ENCODE results near the gene HRH3.

Gene HRH3

GRCh38 chr20:62228982-62229545 lies 9.0 kb upstream of the HRH3 start:
- DNase-seq, result no peak

- DNase-seq, result no peak
These were observed 8.2 kb upstream of the HRH3 start for GRCh38 chr20:62227977-62228958.

DNA sequence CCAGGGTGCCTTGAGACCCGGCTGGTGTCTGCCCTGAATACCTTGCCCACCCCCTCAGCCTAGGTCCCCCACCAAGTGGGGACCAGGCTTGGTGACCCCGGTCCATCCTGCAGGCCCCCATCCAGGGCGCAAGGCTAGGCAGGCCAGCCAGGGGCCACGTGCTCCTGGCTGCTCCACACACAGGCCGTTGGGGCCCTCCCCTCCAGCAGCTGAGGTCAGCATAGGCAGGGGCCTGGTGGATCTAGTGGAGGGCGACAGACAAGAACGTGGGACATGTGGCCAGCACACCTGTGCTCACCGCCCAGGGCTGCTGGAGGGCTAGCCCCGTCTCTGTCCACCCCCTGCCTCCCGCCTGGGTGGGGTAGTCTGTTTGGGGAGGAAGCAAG lies 7.5 kb upstream of the HRH3 start:
- DNase-seq, result no peak

- DNase-seq, result no peak
These were observed 6.9 kb upstream of the HRH3 start for GRCh38 chr20:62226707-62227590.

DNA sequence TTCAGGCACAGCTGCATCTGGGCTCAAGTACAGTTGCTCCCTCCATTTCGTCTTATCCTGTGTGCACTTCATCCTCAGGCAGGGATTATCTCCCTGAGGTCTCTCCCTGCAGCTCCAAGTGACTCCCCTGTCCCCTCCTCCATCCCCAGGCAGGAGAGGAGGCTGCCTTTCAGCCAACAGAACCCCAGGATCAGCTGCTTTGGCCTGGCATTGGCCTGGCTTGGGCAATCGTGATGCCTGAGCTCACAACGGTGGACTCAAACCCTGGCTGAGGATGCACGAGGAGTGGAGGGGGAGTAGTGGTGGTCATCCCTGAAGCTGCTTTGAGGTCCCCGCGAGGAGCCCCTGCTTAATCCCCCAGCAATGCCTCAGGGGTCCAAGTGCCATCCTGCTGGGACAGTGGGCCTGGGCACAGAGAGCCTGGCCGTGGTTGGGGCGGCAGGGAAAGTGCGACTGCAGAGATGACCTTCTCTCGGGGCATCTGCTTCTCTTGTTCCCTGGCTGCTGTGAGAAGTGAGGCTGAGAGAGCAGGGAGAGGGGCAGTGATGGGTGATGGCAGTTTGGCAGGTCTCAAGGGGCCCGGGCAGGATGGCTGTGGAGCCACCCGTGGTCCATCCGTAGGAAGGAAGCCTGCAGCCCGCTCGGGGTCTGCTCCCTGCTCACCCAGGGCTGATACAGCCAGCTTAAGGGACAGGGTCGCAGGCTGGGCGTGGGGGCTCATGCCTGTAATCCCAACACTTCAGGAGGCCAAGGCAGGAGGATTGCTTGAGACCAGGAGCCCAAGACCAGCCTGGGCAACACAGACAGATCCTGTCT lies 6.0 kb upstream of the HRH3 start:
- no peak for DNase-seq

DNA sequence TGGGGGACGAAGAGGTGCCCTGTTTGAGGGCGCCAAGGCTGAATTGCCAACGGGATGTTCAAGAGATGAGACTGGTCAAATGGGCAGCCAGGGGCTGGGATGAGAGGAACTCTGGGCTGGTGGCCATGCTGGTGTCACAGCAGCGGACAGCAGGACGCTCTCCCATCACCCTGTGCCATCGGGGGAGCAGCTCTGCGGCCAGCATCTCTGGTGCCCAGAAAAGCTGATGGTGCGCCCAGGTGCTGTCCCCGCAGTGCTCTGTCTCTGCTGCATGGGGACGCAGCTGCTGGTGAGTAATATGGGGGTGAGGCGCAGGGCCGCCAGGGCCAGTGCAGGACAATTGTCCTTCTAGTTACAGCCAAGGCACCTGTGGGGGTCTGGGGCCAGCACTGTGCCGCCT lies 4.9 kb upstream of the HRH3 start:
- no peak for DNase-seq

- DNase-seq, result no peak
These were observed 4.2 kb upstream of the HRH3 start for GRCh38 chr20:62224113-62224855.

DNA sequence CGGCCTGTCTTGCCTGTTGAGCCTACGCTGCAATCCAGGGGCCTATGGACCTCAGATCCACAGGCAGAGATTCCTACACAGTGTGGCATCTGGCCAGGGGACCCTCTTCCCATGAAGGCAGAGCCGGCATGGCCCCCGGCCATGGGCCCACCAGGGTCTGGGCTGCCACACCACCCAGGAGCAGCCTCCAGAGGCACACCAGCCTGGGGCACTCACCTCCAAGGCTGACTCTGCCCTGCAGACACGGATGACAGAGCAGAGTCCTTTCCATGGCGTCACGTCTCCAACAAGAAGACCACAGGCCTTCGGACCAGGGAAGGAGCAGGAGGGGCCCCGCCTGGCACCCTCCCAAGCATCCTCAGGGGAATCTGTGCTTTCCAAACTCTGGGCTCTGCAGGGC lies 3.5 kb upstream of the HRH3 start:
- DNase-seq, result no peak

DNA sequence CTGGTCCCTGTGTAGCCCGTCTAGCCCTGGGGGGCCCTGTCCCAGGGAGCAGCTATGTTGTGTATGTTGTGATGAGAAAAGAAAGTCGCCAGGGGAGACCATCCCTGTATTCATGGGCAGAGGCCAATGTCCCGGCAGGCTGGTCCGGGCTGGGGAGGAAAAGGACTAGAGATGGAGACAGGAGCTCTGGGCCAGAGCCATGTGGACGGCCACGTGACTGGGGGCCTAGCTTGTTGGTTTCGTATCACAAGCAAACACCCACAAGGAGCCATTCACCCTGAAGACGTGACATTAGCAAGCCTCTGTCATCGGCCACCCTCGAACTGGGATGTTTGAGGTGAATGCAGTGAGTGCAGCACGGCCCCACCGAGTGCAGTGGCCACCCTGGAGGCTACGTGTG lies 2.9 kb upstream of the HRH3 start:
- DNase-seq, result no peak

GRCh38 chr20:62222266-62222850 lies 2.3 kb upstream of the HRH3 start:
- DNase-seq, result no peak

GRCh38 chr20:62220666-62221568 lies 839 bp upstream of the HRH3 start:
- DNase-seq, result no peak

DNA sequence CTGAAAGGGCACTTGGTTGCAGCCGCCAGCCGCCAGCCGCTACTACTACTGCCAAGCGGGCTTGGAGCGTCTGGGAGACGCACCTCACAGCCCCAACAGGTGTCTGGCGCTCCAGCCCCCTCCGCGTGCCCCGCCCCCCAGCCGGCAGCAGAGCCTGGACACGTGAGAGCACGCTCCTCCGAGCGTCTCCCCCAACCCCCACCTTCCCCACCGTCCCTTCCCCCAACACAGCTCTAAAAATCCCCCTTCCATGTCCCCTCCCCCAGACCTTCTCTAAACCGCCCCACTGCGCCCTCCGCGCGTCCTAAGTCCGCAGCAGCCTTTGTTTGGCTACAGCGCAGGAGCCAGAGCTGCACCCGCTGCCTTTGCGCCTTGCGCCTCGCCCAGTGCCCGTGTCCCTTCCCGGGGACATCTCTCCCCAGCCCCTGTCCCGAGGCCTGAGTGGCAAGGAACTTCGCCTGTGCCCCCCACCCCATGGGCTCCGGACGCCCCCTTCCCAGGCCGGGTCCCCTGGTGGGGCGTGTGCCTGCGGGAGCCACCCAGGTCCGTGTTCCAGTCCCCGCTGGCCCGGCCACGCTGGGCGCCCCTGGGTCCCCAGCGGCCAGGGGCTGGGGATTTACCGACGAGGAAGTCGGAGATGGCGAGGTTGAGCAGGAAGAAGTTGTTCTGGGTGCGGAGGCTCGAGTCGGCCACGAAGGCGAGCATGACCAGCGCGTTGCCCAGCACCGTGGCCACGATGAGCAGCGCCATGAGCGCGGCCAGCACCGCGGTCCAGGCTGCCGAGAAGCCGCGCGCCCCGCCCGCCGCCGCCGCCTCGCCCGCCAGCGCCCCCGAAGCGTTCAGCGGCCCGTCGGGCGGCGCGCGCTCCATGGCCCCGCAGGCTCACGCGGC lies 732 bp downstream of the HRH3 start:
- DNase-seq, result no peak

GRCh38 chr20:62217913-62218773 lies 1.9 kb downstream of the HRH3 start:
- DNase-seq, result no peak

- no peak for DNase-seq
These were observed 3.2 kb downstream of the HRH3 start for GRCh38 chr20:62216636-62217566.

- no peak for DNase-seq
These were observed 4.0 kb downstream of the HRH3 start for GRCh38 chr20:62215991-62216635.

Data from fibroblast of upper back skin (primary cell).